Iris pigment epithelial cell (primary cell): ENCODE data around the gene EML6.
"Not testable (repeated sequence)": the region's sequence is repeated elsewhere in the genome, so short reads cannot be mapped to it uniquely, and the experiment has no call there.

Experiments used
- DNase-seq: peaks from one replicate; pipeline ENCODE4 v3.0.0-alpha.2; 2011; ENCODE audit warnings: low read depth

The EML6 gene

DNA sequence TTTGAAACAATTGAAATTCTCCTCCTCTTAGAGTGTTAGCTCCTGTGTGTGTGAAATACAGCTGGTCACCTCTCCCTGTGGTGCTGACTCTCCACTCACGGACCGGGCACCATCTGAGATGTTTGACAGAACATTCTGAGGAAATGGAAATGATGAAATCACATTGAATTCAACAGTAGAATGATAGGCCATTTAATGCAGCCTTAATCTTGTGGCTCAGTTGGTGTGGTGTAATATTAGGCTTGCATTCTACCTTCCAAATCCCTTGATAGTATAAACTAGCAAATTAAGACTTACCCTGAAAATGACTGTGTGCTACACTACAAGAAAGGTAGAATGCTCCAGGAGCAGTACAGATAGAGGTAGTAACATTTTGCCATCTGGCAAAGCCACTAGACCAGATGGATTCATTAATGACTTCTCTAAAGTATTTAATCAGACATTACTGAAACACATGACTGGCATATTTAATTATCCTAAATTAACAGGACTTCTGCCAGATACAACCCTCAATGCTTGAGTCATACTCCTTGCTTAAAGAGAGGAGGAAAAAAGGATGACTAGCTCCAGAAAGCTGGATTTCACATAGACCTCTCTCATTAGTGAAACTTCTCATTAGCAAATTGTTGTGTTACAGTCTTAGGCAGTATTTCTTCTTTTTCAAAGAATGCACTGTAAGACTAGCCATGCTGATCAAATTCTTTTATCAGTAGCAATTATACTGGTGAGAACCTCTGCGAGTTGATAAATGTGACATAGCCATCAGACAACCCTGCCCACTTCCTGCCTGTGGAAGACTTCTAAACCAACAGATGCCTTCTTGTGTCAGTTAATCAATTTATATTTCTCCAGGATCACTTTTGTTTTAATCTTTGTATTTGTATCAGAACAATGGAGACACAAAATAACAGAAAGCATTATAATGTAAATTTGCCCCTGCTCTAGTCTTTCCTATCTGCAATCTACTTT is 80.6 kb downstream of the EML6 start:
- DNase-seq = no peak

DNA sequence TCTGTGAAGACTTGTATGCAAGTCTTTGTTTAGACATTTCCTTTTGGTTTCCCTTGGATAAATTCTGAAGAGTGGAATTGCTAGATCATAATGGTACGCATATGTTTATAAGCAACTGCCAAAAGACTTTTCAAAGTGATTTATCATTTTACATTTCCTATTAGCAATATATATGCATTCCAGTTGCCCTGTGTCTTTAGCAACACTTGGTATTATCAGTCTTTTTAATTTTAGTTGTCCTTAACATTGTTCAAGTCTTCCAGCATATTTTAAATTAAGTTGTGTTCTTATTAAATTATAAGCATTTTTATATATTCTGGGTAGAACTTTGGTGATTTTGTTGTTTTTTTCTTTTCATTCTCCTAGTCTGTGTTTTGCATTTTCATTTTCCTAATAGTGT is 81.8 kb downstream of the EML6 start:
- no peak for DNase-seq

DNA sequence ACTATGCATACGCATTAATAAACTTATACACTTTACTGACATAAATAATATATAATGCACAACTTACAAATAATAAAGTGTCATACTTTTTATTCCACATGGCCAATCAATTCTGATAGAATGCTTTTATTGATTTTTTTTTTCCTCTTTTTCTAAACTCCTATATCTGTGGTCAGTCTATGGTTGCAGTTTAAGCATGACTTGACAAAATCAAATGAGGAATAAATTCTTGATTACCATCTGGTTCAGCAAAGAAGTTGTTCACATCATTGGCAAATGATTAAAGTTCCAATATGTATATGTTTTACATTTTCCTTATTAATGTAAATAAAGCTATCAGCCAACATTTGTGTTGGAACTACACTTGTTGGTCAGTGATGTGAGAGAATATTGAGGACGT is 83.5 kb downstream of the EML6 start:
- no peak for DNase-seq

DNA sequence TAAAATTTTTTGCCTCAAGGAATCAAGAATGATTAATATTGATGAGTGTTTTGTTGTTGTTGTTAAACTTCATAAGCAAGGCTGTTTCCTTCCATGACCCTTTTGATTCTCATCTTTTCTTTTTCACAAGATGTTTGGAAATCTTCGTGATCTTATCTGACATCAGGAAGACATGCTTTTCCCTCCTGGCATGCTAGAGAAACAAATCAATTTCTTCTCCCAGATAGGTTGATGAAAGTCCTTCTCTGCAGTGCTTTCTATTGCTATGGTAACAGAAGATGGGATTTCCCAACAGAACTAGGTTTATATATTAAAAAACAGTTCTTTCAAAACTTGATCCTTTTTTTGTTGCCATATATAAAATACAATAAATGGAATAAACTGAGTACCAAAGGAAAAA is 85.2 kb downstream of the EML6 start:
- DNase-seq = peak; percentile 12

DNA sequence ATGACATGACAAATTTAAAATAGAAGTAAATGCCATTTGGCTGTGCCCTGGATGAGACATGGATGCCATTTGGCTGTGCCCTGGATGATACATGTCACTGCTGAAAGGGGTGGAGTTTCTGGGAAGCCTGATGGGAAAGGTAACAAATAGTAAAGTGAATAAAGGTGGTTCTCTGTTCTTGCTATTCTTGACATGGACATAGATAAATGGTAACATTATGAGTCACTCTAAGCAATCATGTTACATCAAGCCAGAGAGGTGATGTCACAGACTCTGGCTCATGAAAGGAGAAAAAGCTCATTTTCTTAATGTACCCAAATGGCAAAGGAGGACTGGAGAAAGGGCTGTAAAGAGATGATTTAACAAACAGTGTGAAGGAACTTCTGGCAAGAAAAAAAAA is 86.4 kb downstream of the EML6 start:
- peak; percentile 62 for DNase-seq

DNA sequence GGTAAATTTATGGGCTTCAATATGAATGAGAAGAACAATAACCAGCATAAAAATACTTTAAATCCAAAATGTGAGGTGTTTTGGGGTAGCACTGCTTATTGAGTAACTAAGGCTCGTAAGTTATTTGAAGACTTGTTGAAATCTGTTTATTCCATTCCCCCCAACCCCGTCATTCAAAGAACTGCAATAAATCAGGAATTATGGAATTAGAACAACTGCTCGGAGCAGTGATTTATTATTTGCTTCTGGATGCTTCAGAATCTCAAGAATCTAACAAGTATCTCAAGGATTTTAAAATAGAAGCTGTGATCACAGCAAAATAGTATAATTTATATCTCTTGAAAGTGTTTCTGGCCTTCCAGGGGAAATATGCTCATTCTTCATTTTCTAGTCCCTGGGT is 86.8 kb downstream of the EML6 start:
- no peak for DNase-seq

DNA sequence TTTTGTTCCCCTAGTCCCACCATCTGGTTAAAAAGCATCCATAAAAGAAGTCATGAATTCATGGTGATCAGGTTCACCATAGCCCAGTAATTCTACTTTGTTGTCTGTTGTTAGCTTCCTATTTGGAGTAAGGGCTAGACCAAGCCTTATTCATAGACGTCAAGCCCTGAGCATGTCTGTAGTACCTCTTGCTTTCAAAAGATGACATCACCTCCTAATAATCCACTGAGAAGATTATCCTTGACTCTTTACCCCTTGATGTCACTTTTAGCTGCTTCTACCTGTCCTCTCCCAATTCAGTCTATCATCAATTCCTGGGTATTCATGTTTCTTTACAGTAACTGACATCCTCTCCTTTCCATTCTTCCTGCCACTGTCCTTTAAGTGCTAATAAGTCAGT is 90.1 kb downstream of the EML6 start:
- DNase-seq = no peak

DNA sequence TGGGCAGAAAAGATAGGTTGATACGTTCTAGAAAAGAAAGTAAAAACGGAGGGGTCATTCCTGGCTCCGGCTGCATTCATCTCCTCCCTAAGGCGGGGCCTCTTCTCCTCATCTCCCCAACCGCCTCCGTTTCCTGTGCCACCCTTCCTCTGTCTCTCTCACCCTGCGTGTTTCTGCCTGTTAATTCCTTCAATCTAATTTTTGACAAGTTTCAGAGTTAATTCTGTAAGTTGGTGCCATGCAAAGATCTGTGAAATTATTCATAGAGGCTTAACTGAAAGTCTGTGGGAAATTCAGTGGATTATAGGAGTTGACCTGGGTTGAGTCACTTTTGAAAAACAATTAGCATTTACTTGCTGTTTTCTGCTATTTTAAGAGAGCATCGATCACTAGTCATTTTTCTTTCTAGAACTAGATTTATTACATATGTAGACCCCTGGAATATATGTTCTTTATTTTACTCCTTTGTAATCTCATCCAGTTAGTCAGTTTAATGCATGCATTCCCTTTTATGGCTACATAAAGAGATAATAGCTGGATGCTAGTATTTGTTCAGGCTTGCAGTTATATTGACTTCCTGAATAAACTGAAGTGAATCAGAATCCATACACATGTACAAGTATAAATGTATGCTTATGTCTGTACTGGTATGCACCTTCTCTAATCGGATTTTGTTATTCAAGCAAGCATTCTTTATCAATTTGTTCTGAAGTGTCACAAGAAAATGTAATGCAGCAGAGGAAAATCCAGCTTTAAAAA is 91.1 kb downstream of the EML6 start:
- DNase-seq = no peak

DNA sequence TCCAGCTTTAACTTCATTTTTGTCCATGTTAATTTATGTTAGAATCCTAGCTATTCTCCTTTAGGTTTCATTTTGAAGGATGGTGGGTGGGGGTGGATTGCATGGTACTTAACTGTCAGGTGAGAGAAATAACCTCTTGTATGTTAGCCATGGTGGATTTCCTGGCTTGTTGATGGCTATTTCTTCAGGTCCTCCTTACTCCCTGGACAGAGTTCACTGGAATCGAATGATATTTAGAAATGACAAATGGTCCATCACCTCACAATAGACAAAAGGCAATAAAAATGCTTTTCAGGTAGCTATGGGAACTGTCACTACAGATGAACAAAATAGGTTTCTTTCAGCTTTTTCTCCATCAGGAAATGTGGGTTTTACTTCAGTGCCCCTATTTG is 91.7 kb downstream of the EML6 start:
- no peak for DNase-seq

DNA sequence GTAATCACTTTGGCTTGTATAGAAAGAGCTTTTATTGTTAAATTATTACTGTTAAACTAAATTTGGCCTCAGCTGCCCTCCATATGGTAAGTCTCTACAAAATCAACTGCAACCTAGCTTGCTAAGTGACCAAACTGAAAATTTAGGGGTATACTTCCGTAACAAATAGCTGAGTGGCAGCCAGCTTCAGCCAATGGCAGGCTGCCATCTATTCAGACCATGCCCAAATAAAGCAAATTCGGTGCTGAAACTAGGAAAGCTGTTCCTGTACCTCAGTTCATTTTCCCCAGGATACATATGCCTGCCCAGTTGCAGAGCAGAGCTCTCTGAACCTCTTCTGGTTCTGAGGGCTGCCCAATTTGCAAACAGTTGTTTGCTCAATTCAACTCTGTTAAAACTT is 94.8 kb downstream of the EML6 start:
- no peak for DNase-seq

DNA sequence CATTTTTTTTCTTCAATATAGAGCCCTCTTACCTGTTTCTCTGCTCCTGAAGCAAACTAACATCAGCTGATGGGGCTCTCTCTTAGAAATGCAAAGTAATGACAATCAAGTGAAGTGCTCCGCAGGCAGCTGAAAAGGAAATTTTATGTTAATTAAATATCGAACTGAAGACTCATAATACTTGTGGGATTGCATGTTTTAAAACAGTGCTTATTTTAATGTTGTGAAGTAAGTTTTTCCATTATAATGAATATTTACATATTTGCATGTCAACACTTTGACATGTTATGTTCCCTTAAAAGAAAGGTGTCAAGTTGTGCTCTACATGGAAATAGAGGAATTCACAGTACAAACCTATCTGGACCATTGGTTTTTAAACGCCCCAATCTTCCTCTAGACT is 97.1 kb downstream of the EML6 start:
- no peak for DNase-seq

DNA sequence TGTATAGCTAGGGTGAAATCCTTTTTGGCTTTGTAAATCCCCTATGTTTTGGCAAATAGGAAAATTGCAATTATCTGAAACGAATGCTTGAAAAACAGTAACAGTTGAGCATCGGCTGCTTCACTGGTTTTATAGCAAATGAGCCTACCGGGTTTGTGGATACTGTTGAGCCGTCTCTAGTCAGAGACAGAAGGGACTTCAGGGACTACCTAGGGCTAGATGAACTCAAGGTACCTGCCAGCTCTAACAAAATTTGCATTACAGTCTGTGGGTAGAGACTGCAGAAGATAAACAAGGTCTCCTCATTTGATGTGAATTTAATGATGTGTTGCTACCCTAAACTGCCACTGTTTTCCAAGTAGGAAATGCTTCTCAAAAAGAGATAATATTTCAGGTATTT is 101.1 kb downstream of the EML6 start:
- no peak for DNase-seq

DNA sequence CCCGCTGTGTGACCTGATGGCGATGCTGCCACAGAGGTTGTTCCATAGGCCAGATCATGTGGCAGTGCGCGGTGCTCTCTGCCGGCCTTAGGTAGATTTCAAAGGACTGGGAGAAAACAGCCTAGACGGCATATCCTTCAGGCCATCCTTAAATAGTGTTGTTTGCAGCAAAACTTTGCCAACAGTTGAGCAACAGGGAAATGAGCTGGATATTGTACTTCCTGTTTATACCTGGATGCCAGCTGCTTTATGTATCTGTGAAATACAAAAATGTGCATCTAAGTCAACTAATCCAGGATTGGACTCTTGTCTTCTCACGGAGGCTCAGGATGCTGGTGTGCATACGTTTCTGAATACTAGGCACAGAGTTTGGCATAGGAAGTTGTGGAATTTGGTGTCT is 107.1 kb downstream of the EML6 start:
- DNase-seq = no peak

DNA sequence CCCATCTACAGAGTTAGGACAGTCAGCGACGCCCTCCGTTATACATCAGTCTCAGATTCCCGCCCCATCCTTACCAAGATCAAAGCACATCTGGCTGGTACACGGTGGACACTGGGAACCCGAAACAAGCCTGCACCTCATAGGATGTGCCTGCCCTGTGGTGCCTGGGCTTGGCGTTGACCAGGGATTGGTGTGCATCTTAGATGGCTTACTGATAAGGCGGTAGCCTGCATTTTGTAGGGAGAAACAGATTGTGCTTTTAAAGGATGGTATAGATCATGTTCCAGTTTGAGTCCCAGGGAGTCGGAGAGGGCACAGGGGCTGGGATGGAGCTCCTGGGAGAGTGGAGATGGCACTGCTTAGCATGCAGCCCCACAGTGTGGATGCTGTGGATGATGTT is 108.0 kb downstream of the EML6 start:
- DNase-seq = no peak

DNA sequence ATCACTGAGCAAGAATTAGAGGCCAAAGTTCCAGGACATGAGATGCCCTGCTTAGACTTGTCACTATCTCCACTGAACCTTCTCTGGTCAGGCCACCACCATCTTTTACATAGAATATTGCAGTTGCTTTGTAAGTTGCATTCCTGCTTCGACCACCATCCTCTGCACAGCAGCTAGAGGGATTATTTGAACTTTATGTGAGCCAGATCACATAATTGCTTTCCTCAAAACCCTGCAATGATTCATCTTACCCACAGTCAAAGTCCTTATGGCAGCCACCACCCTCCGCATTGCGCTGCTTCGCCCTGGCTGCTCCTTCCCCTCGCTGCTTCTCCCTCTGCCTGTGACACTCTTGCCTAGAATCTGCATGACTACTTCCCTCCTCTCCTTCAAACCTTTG is 111.3 kb downstream of the EML6 start:
- DNase-seq = no peak

DNA sequence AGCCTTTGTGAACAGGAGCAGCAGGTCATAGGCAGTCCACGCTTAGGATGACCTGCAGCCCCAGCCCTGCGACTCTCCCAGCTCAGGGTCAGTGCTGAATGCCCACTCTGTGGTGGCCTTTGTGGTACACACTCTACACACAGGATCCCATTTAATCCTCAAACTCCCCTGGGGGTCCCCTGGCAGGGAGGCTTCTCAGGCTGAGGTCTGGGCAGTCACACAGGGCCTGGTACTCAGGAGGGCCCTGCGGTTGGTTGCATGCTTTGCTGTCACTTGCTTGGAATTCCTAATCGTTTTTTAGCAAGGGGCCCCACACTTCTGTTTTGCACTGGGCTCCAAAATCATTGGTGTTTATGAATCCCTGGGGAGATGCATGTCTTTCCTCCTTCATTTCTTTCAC is 113.0 kb downstream of the EML6 start:
- DNase-seq = no peak

DNA sequence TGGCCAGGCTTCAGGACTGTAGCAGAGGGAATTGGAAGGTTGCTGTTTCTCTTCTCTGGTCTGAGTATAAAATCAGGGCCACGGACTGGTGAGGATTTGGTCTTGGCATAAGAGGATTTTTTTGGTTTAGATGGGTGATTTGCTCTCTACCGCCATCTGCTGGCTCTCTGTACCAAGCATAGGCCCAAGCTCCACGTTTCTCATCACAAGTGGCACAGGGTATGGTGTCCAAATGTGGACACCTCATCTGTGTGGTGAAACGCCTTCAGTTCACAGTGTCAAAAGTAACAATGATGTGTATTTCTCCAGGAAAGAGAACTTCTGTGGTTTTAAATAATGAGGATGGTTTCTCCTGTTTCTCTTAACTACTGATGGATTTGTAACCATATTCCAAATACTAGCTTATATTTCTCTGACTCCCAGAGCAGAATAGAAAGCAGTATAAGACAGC is 115.1 kb downstream of the EML6 start:
- DNase-seq = peak; percentile 64

DNA sequence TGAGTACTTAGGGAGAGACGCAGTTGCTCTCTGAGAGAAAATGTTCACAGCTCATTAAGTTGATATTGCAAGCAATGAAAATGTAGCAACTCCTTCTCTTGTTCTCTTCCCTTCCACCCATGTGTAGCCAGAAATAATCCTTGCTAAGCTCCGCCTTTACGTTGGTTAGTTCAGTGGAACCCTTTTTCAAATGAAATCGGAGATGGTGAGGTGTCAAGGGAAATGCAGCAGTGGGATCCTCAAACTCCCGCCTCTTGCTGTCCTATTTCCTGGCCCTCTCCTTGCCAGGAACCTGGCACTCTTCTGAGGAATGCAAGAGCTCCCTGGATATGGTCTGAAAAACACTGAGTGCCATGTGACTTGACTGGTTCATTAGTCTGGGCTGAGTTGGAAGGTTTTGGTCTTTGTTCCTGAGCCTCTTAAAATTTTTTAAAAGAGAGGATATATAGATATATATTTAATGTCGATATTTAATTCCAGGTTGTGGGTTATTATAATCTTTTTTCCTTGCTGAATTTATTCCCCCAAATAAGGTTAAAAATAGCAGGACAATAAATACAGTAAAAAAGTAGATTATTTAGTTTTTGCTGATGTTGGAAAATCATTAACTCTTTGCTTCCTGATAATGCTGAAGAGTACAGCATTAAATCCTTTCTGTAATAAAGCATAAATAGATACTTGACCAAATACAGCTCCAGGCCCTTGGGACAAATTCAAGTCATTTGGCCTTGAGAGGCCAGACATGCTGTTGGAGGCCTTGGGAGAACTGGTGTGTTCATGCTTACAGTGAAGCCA is 116.2 kb downstream of the EML6 start:
- DNase-seq = no peak

DNA sequence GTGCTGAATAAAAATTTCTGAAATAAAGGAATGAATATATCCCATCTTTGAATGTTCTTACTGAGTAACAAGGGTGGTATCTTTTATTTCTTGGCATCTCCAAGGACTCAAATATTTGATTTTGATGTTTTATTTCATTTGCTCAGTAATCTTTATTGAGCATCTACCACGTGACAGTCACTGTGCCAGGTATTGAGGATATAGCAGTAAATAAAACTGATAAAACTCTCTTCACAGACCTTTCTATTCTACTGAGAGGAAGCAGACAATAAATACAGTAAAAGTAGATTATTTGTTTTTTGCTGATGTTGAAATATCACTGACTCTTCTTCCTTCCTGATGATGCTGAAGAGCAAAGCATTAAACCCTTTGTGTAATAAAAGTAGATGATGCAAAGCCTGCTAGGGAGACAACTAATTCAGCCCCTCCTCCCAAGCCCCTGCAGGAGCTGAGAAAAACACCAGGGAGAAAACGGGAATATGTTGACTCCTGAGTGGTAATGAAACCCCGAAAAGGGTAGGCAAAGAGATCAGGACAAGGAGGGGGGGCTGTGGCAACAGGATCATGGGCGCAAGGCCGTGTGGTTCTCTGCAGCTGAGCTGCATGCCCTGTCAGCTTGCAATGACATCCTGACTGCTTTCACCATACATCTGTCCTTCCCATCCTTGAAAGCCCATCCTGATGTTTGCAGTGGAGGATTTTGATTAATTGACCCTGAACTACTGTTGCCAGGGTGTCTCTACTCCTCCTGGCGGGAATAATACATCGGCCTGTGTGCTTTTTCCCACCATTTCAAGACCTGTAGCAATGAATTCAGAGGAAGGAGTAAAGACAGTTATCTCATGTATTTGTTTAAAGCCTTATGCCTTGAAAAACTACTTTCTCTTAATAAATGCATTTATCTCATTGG is 117.4 kb downstream of the EML6 start:
- DNase-seq = no peak

DNA sequence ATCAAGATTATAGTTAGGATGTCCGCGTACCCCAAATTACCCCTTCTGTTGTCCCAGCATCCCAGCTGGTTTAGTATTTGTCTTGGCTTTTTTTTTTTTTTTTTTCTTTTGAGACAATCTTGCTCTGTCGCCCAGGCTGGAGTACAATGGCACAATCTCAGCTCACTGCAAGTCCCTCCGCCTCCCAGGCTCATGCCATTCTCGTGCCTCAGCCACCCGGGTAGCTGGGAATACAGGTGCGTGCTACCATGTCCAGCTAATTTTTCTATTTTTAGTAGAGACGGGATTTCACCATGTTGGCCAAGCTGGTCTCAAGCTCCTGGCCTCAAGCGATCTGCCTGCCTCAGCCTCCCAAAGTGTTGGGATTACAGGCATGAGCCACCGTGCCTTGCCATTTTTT is 118.0 kb downstream of the EML6 start:
- not testable (repeated sequence) for DNase-seq

DNA sequence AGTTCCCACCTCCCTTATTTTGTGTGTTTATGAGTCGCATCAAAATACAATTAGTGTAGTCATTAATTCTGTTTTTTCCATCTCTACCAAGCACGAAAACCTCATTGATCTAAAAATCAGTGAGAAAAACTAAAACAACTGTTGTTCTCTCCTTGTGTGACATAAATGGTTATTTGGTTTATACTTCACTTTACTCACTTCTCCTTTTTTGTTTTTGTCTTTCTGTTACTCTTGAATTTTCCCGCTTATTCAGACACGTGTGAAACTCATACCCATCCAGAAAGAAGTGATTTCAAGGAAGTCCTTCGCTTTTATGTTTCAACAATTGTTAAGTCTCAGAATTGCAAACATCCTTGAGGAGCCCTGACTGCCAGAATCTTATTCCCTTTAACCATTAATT is 121.6 kb downstream of the EML6 start:
- DNase-seq = no peak
